GM18526 (cell line): ENCODE measurements around the gene ZNF385D.

Experiments used
- POLR2A ChIP-seq: IDR thresholded peaks from 3 replicates; pipeline ENCODE4 v1.6.1; 2011; ENCODE audit not compliant: insufficient read length; ENCODE audit errors: extremely low read depth

The ZNF385D gene

DNA sequence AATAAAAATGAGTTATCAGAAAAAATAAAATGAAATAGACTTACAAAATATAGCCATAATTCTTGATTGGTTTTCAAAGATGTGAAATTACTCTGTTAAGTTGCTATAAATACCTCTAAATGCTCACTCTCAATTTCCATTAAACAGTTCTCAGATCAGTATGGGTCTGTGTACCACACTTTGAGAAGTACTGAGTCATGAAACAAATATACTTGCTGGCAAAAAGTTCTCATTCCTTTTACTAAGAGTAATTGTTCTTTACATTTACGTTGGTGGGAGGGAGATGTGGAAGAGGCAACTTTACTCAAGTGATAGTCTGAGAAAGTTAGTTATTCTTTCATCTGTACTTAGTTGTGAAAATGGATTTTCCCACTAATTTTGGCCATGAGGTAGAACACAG lies 96.3 kb downstream of the ZNF385D start:
- TF ChIP-seq POLR2A = no peak

DNA sequence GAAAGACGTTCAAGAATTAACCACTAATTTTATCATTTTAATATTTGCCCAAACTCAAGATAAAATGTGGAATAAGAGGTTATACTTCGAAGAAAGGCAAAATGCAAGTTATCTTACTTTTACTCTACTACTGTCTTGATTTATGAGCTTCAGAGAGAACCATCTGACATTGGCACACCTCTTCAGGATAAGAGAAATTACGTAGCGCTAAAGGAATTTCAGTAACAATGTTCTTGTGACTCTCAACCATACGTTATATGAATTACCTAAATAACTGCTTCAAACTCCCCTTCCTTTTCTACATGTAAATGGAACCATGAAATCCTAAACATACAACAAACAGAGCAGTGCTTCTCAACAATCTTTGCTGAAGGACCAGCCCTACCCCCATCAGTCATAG lies 96.8 kb downstream of the ZNF385D start:
- TF ChIP-seq POLR2A = no peak

DNA sequence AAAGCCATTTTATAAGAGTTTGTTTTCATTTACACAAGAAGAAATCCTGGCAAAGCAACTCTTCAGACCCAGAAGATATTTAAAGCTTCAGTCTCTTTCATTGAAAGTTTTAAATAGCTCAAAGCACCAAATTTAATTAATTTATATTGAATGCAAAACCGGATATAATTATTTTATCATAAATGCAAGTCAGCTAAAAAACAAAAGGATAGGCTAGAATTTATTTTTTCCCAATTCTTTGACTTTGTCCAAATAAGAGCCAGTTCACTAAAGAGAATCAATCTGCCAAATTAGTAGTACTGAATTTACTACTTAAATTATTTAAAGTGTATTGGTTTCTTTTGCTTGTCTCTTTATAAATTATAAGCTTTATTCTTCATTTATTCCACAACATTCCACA lies 101.5 kb downstream of the ZNF385D start:
- no peak for TF ChIP-seq POLR2A

DNA sequence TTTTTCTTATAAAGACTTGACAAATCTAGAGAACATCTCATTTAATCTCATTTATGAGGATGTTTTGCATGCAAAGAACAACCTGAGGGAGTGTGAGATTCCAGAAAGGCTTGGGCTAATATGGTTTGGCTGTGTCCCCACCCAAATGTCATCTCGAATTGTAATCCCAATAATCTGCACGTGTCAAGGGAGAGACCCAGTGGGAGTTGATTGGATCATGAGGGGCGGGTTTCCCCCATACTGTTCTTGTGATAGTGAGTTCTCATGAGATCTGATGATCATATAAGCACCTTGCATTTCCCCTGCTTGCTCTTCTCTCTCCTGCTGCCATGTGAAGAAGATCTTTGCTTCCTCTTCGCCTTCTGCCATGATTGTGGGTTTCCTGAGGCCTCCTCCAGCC lies 103.0 kb downstream of the ZNF385D start:
- no peak for TF ChIP-seq POLR2A

DNA sequence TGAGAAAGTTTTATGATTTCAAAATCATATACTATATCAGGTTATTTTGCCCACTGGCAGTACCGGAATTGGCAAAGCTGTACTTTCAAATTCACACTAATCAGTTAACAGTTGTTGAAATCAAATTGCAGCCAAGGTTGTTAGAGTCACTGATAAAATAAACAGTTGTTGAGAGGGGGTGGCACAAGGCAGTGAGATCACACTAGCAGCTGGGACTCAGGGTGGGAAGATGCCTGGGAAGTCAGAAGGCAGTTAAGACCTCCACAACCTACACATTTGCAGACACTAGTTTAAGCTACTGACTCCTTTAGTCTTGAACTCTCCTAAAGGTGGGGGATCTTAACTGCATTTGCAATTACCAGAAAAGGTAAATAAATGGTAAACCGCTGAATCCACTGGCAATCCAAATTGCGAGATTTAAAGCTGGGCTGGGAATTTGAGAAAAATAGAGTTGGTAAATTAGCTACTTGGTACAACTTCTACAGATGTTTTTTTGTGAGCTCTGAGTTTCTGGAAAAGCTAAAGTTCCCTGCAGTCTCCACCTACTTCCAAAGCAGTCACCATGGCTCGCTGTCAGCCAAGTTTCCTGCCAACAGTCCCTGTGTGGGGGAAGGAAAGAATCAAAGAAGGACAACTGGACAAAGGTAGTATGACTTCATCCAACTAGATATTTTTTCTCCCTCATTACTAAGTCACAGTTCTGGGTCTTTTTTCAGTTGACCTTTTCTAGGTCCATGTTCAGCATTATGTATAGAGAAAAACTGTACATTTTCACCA lies 105.7 kb downstream of the ZNF385D start:
- TF ChIP-seq POLR2A = no peak

DNA sequence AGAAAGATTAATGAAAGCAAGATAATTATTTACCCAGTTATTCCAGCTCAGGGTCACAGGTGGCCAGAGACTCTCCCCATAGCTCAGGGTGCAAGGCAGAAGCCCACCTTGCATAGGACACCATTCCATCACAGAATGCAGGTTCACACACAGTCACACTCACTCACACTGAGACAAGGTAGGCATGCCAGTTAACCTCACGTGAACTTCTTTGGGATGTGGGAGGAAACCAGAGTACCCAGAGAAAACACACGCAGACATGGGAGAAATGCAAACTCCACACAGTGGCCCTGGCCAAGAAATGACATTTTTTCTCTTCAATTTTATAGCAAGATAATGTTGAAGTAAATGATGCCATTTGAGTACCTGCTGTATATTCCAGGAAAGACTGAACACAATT lies 106.7 kb downstream of the ZNF385D start:
- TF ChIP-seq POLR2A = no peak

DNA sequence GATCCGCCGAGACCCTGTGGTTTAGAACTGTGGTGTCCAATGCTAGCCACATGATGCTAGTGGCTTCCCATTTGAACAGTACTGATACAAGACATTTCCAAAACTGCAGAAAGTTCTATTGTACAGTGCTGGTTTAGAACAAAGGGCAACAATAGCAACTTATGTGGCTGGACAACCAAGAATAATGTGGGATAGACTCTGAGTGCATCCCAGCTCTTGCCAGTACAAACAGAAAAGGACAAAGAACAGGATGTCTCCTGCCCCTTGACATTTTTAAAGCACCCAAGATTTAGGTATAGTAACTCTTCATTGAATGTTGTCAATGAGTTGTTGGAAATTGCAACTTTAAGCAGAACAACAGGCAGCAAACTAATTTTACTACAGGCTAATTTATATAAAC lies 107.3 kb downstream of the ZNF385D start:
- TF ChIP-seq POLR2A = no peak

DNA sequence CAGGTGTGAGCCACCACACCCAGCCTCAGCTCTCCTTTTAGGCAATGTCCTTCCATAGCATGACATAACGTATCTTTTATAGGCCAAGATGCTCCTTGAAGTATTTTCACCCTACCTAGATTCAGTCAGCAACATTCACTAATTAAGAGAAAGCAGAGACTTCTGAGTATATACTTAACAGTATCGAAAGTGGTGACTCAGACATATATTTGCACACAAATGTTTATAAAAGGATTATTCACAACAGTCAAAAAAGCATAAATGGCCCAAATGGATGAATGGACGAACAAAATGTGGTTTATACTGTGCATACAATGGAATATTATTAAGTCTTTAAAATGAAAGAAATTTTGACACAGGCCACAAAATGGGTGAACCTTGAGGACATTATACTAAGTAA lies 108.6 kb downstream of the ZNF385D start:
- no peak for TF ChIP-seq POLR2A

DNA sequence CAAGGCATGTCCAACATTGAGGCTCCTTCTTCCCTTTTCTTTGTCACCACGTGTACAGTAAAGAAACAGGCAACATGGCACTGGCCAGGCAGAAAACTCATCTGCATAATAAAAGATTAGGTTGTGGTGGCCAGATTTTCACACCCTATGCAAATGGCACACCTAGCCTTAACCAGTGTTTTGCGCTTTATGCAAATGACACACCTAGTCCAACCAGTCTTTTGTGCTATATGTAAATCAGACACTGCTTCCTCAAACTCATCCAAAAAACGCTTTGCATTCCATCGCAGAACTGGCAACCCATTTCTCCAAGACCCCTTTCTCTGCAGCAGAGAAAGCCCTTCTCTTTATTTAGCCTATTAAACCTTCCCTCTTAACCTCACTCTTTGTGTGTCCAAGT lies 109.1 kb downstream of the ZNF385D start:
- TF ChIP-seq POLR2A = no peak

DNA sequence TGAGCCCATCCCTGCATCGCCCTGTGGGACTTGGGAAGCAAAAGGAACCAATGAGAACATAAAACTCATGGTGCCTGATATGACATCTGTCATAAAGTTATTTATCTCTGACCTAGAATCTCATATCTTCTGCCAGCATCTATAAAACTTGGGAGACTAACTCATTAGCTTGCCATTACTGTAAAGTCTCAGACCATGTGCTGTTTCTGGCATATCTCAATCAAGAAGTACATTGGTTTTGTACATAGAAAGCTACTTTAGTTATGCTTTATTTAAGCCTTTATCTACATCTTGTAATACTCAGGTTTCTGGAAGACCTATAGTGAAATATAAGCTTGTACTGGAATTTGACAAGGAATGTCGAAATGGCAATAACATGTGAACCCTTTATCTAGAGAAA lies 112.5 kb downstream of the ZNF385D start:
- no peak for TF ChIP-seq POLR2A

DNA sequence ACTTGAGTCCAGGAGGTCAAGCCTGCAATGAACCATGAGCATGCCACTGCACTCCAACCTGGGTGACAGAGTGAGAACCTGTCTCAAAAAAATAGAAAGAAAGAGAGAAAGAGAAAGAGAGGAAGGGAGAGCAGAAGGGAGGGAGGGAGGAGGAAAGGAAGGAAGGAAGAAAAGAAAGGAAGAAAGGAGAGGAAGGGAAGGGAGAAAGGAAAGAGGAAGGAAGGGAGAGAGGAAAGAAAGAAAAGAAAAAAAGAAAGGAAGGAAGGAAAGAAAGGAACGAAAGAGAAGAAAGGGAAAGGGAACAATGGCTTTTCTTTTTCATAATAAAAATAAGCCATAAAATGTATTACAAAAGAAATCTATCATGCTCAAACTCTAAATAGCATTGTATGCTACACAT lies 116.9 kb downstream of the ZNF385D start:
- no peak for TF ChIP-seq POLR2A

DNA sequence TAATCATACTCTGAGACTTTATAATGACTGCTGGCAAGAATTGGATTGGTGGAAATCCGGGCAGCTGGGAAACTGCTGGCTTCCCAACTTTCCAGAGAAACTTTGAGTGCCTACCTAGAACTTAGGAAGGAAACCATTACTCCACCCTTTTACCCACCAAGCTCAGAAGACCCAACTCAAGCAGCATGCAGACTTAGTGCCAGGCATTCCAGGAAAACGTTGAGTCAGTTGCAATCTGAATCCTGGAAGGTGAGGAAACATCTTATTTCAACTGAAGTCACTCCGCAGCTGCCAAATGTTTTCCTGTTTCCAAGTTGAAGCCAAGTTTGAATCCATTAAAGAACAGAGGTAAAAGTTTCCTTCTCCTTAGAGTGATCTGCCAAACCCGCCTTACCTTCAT lies 126.5 kb downstream of the ZNF385D start:
- TF ChIP-seq POLR2A = no peak

DNA sequence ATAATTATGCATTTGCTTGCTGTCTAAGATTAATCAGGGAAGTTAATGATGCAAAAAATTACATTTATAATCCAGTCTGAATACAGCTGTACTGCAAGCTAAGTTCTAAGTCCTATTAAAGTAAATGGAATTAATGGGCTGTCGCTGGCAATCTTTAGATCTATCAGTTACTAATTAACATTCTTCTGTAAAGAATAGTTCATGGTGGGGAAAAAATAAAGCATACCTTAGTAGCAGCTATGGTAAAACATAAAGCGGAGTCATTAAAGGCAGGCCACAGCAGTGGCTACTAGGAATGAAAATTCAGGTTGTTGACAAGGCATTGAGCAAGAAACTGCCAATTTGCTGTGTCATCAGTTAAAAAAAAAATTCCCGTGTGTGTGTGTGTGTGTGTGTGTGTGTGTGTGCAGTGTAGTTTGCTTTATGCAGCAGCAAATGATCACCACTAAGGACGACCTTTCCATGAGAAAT lies 129.8 kb downstream of the ZNF385D start:
- no peak for TF ChIP-seq POLR2A

DNA sequence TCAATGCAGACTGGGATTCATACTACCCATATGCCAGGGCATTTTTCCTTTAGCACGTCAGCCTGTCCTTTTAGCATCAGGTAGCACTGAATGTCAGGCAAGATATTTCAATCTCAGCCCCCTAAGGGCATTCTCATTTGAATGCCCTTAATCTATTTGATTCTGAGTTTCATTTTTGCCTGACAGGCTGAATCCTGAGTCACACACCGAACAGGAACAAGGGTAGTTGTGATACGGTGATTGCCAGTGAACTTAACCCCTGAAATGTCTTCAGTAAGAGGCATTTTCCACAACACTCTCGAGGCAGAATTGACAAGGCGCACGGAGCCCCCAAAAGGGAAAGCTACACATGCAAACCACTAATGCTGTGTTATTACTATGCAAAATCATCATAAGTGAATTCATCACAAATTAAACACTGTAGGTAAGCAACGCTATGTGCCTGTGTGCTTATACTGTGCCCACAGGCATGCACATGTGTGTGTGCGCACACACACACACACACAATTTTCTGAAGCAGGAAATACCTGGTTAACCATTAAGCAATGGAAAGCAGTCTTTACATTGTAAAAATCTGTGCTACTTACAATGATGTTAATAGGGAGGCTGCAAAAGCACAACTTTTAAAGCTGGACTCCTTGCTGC lies 130.4 kb downstream of the ZNF385D start:
- TF ChIP-seq POLR2A = no peak

DNA sequence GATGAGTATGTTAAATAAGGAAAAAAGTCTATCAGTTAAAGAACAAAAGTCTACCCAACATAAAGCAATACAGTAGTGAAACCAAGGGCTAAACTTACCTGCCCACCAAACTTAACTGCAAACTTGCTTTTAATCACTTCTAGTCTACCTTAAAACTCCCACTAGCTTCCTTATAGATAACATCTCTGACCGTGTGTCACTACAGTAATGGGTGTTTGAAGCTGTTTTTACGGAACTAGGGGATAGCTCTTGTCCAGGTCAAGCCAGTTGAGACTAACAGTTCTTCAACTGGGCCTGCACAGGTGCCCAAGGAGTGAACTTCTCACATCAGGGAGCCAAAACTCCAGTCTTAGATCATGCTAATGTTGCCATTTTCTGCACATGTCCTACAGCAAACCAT lies 132.3 kb downstream of the ZNF385D start:
- no peak for TF ChIP-seq POLR2A

DNA sequence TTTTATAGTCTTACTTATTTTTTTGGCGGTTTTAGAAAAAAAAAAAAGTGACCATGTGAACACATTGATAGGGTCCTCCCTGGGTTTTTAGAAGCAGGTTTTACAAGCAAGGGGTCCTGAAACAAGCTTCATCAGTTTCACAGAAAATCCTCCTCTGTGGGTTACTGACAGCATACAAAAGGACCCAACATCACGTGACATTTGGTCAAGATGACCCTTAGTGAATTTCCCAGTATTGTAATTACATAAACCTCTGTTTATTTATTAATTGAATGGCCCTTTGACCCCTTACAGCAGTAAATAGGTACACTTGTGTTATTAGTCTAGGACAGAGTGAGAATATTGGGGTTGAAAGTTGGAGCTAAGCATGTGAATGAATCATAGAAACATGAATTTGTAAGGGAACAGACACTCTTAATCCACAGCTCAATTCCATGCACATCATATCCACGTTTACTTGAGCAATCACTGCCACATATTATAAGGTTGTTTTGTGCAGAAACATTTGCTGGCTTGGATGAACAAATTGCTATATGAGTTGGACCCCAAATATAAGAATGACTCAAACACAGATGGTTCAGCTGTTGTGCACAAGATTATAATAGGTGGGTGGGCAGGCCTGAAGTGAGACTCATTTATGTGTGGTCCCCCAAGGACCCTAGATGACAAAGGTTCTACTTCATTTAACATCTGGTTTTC lies 137.5 kb downstream of the ZNF385D start:
- TF ChIP-seq POLR2A = no peak

DNA sequence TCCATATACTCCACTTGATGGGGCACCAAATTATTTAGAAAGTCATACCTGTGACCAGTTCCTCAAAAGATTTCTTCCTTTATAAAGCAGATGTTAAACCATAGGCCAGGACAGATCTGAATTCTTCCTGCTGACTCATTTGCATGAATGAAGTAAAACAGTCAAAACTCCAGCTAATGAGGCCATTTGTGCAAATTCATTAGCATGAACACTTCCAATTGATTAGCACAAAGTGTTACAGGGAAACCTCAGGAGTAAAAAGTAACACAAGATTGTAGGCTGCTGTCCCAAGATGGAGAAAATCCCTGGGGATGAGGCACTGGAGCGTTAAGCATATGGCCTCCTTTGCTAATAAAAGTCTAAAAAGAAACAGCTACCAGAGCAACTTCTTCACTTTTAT lies 149.8 kb downstream of the ZNF385D start:
- TF ChIP-seq POLR2A = no peak

DNA sequence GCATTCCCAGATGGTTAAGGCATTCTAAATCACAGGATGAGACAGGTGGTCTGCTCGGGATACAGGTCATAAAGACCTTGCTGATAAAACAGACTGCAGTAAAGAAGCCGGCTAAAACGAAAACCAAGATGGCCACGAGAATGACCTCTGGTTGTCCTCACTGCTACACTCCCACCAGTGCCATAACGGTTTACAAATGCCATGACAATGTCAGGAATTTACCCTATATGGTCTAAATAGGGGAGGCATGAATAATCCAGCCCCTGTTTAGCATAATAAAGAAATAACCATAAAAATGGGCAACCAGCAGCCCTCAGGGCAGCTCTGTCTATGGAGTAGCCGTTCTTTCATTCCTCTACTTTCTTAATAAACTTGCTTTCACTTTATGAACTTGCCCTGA lies 151.1 kb downstream of the ZNF385D start:
- no peak for TF ChIP-seq POLR2A
